HG03575 (cell line): Measurements from ENCODE around the gene HLA-DQB2.
"Not testable (repeated sequence)": the region's sequence is repeated elsewhere in the genome, so short reads cannot be mapped to it uniquely, and the experiment has no call there.

Experiments used
- ATAC-seq: cut with Tn5 transposase; IDR thresholded peaks from one replicate; pipeline ENCODE4 v1.9.1; 2021; ENCODE audit not compliant: unreplicated experiment, insufficient number of reproducible peaks, low FRiP score; ENCODE audit errors: extremely low read depth

Gene HLA-DQB2

GRCh38 chr6:32761072-32761471, 2.3 kb downstream of the HLA-DQB2 start:
- ATAC-seq = no peak

- no peak for ATAC-seq
These were observed 3.7 kb downstream of the HLA-DQB2 start for GRCh38 chr6:32759669-32760068.

- ATAC-seq = no peak
These were observed 10.8 kb downstream of the HLA-DQB2 start for GRCh38 chr6:32752580-32752979.

GRCh38 chr6:32745649-32746048, 17.7 kb downstream of the HLA-DQB2 start:
- not testable (repeated sequence) for ATAC-seq

- ATAC-seq = no peak
These were observed 18.6 kb downstream of the HLA-DQB2 start for GRCh38 chr6:32744776-32745175.

GRCh38 chr6:32742374-32742773, 21.0 kb downstream of the HLA-DQB2 start:
- ATAC-seq = no peak

- no peak for ATAC-seq
These were observed 22.0 kb downstream of the HLA-DQB2 start, which contains the start of gene HLA-DQA2 for GRCh38 chr6:32741031-32741960. Gene HLA-DQA2, plus strand, starts transcription at chr6:32741391. Its CDS starts 53 bp downstream, at chr6:32741444.

GRCh38 chr6:32738126-32738525, 25.2 kb downstream of the HLA-DQB2 start:
- ATAC-seq = no peak

- ATAC-seq = no peak
These were observed 44.5 kb downstream of the HLA-DQB2 start for GRCh38 chr6:32718879-32719278.

GRCh38 chr6:32716396-32716795, 46.9 kb downstream of the HLA-DQB2 start:
- no peak for ATAC-seq

- no peak for ATAC-seq
These were observed 50.1 kb downstream of the HLA-DQB2 start for GRCh38 chr6:32713241-32713640.

GRCh38 chr6:32709625-32710024, 53.7 kb downstream of the HLA-DQB2 start:
- ATAC-seq = no peak
